GM12878 (cell line): ENCODE data around the gene GMDS. TPM values are rescaled to one million over a fixed set of nuclear protein-coding genes. Genes with fewer than 3 reads are reported as not detected.

Source experiments
- ATAC-seq: fragments of 200-7000 bp; cut with Tn5 transposase; 3 replicates; pipeline ENCODE4 v1.9.1; 2020; ENCODE audit warnings: mild to moderate bottlenecking, moderate library complexity
- BruUV-seq: library from RNA; stranded (reverse); fragments of 400-500 nt; replicated peaks from 2 replicates; lab custom pipeline; 2021; lab: Mats Ljungman, UMichigan
- CTCF ChIA-PET: fragments of 300-600 bp; sonication (Branson Sonifier 250); formaldehyde crosslinking; extraction: SDS; loops from one replicate; lab custom pipeline; 2021; ENCODE audit warnings: inconsistent platforms; lab: Yijun Ruan, JAX
- POLR2A ChIA-PET: fragments of 350-600 bp; formaldehyde crosslinking; extraction: SDS; loops from one replicate; lab custom pipeline; 2021; ENCODE audit warnings: inconsistent platforms; lab: Charles Lee
- RAD21 ChIA-PET: fragments of 300-600 bp; sonication (Branson Sonifier 250); formaldehyde crosslinking; loops from one replicate; lab custom pipeline; 2023; ENCODE audit warnings: antibody characterized with exemption; ENCODE audit not compliant: unreplicated experiment; lab: Charles Lee
- SMC1A ChIA-PET: fragments of 300-600 bp; sonication (Branson Sonifier 250); formaldehyde crosslinking; loops from one replicate; lab custom pipeline; 2023; ENCODE audit not compliant: unreplicated experiment, uncharacterized antibody; lab: Charles Lee
- DNase-seq: peaks from one replicate; pipeline ENCODE4 v3.0.0-alpha.2; 2011; ENCODE audit warnings: low read depth, low spot score
- FAIRE-seq: peaks from 3 replicates; lab custom pipeline; 2011; peaks lifted over from hg19 to GRCh38; lab: Jason Lieb, UNC
- H2AFZ ChIP-seq: 2 replicates; pipeline ENCODE4 v1.6.0; 2011; ENCODE audit warnings: low read depth, low read length, control low read depth; ENCODE audit not compliant: control insufficient read depth
- H3K27ac ChIP-seq: 2 replicates; pipeline ENCODE4 v1.5.1; 2011; ENCODE audit warnings: control low read depth; ENCODE audit not compliant: control insufficient read depth, insufficient read depth
- H3K27me3 ChIP-seq, 2 experiments: replicated peaks in 1 of 2; 2 replicates each; pipeline versions ENCODE4 v1.6.0 to v1.6.1; 2011; ENCODE audit warnings: low read length in 1 of 2; ENCODE audit not compliant: control insufficient read depth in 2 of 2, insufficient read depth in 2 of 2
- H3K36me3 ChIP-seq, 2 experiments: 2 replicates each; pipeline ENCODE4 v1.5.1; 2011; ENCODE audit warnings: low read length in 1 of 2; ENCODE audit not compliant: control insufficient read depth in 2 of 2, insufficient read depth in 2 of 2
- H3K4me1 ChIP-seq: 2 replicates; pipeline ENCODE4 v1.6.1; 2011; ENCODE audit warnings: mild to moderate bottlenecking, low read length, moderate library complexity, mixed read lengths; ENCODE audit not compliant: control insufficient read depth, insufficient read depth
- H3K4me2 ChIP-seq: 2 replicates; pipeline ENCODE4 v1.6.0; 2011; ENCODE audit warnings: control low read depth; ENCODE audit not compliant: control insufficient read depth, insufficient read depth
- H3K4me3 ChIP-seq: fragments of 200-600 bp; sonication (generic); 2 replicates; pipeline ENCODE4 v1.5.1; 2016
- H3K79me2 ChIP-seq: 2 replicates; pipeline ENCODE4 v1.6.0; 2011; ENCODE audit warnings: low read length; ENCODE audit not compliant: control insufficient read depth, insufficient read depth
- H3K9ac ChIP-seq: 2 replicates; pipeline ENCODE4 v1.8.0; 2011; ENCODE audit warnings: low read length, control low read depth, mixed read lengths; ENCODE audit not compliant: control insufficient read depth, insufficient read depth
- H3K9me3 ChIP-seq: replicated peaks from 3 replicates; pipeline ENCODE4 v1.5.1; 2011; ENCODE audit warnings: mild to moderate bottlenecking, low read length; ENCODE audit not compliant: control insufficient read depth, insufficient read depth
- H4K20me1 ChIP-seq: 2 replicates; pipeline ENCODE4 v1.6.0; 2011; ENCODE audit not compliant: control insufficient read depth, insufficient read depth
- ASH2L ChIP-seq: fragments of 300-600, 200-600 bp; sonication (generic); IDR thresholded peaks from 2 replicates; pipeline ENCODE4 v1.6.1; 2017; ENCODE audit warnings: low read depth, mild to moderate bottlenecking, borderline replicate concordance
- ETV6 ChIP-seq, 2 experiments: fragments of 450-650 bp in 1 of 2; IDR thresholded peaks in 1 of 2; conservative IDR thresholded peaks in 1 of 2; 2 replicates each; pipeline ENCODE4 v1.6.1; 2014; ENCODE audit warnings: antibody characterized with exemption in 1 of 2, borderline replicate concordance in 1 of 2, low read depth in 1 of 2, mild to moderate bottlenecking in 1 of 2, moderate library complexity in 1 of 2
- EZH2 ChIP-seq: IDR thresholded peaks from 2 replicates; pipeline ENCODE4 v1.6.1; 2012; ENCODE audit warnings: low read depth, mild to moderate bottlenecking, control low read depth, inconsistent platforms, low read length, borderline replicate concordance; ENCODE audit not compliant: control insufficient read depth
- FOXM1 ChIP-seq: IDR thresholded peaks from 2 replicates; pipeline ENCODE4 v1.6.1; 2012; ENCODE audit warnings: low read depth, mild to moderate bottlenecking, inconsistent platforms, low read length, moderate library complexity
- HDAC6 ChIP-seq: fragments of 200-600 bp; sonication (generic); IDR thresholded peaks from one replicate; pipeline ENCODE4 v1.8.0; 2017; ENCODE audit warnings: antibody characterized with exemption; ENCODE audit not compliant: unreplicated experiment
- KAT2A ChIP-seq: conservative IDR thresholded peaks from 2 replicates; pipeline ENCODE4 v1.6.1; 2011; ENCODE audit warnings: low read depth, low read length; ENCODE audit not compliant: control insufficient read depth
- MTA3 ChIP-seq: IDR thresholded peaks from 2 replicates; pipeline ENCODE4 v1.6.1; 2012; ENCODE audit warnings: low read length, inconsistent platforms, borderline replicate concordance
- POLR2AphosphoS2 ChIP-seq: IDR thresholded peaks from 2 replicates; pipeline ENCODE4 v1.6.1; 2011; ENCODE audit warnings: low read depth, mild to moderate bottlenecking, low read length, improper control_type of control experiment, moderate library complexity
- RELB ChIP-seq: fragments of 450-650 bp; IDR thresholded peaks from 2 replicates; pipeline ENCODE4 v1.6.1; 2017; ENCODE audit warnings: low read depth, mild to moderate bottlenecking, moderate library complexity
- RFX5 ChIP-seq: IDR thresholded peaks from 2 replicates; pipeline ENCODE4 v1.6.1; 2011; ENCODE audit warnings: low read depth, low read length, improper control_type of control experiment
- SUZ12 ChIP-seq: fragments of 200-600 bp; sonication (generic); IDR thresholded peaks from one replicate; pipeline ENCODE4 v1.6.1; 2018; ENCODE audit warnings: antibody characterized with exemption, mild to moderate bottlenecking; ENCODE audit not compliant: unreplicated experiment
- TARDBP ChIP-seq: IDR thresholded peaks from 2 replicates; pipeline ENCODE4 v1.6.1; 2016; ENCODE audit warnings: borderline replicate concordance
- YBX1 ChIP-seq: fragments of 450-650 bp; IDR thresholded peaks from 2 replicates; pipeline ENCODE4 v1.6.1; 2016; ENCODE audit warnings: antibody characterized with exemption
- WGBS: methylation state at CpG from one replicate; pipeline ENCODE4 v1.1.6; 2016; ENCODE audit warnings: low lambda C conversion rate; ENCODE audit not compliant: insufficient replicate concordance, insufficient coverage; ENCODE audit errors: missing lambda C conversion rate; 5-methylcytosine and 5-hydroxymethylcytosine counted together
- in situ Hi-C: fragments of 300-500 bp; cut with MboI; formaldehyde crosslinking; loops from 9 replicates; pipeline ENCODE4 v1.14.3; 2018; ENCODE audit warnings: mixed read lengths
- intact Hi-C: fragments of 100-400 bp; cut with micrococcal nuclease; formaldehyde crosslinking; loops from one replicate; pipeline ENCODE4 v1.14.2; 2022; ENCODE audit not compliant: unreplicated experiment
- polyA plus RNA-seq, 11 experiments: library from polyadenylated mRNA; depleted of rRNA in 4 of 11; unstranded in 6 of 11; stranded (reverse) in 5 of 11; fragments of >200 nt; fragmentation: Nextera tagmentation in 4 of 11; fragmentation: Illumina TruSeq in 1 of 11; extraction: Ambion mirVana in 4 of 11; extraction: Trizol in 1 of 11; gene quantifications; 1 replicate in 1 of 11; 2 replicates in 10 of 11; pipeline versions ENCODE4 v1.2.1 to v1.2.3, GENCODE V29; 2011 to 2016; ENCODE audit warnings: inconsistent platforms in 2 of 11, missing spikeins in 2 of 11, low read depth in 1 of 11
- total RNA-seq, 4 experiments: library from RNA; depleted of rRNA in 3 of 4; stranded (reverse); fragments of >200 nt in 3 of 4; fragmentation: Illumina TruSeq in 1 of 4; extraction: Trizol in 1 of 4; gene quantifications; 2 replicates each; pipeline versions ENCODE4 v1.2.1 to v1.2.3, GENCODE V29; 2013 to 2021
- TF ChIP-seq, protein P1 (sequence below): fragments of 450-650 bp; IDR thresholded peaks from 2 replicates; pipeline ENCODE4 v1.6.1; 2017; ENCODE audit warnings: borderline replicate concordance

The GMDS gene
- total and polyA plus RNA-seq, 10 of the 15 experiments (the other 5 are each of a cell fraction or from before 2014, with no cell fraction given) = 0.61 to 53.8 (median 29.3) TPM

GRCh38 chr6:1605893-1606779 lies 639.3 kb downstream of the GMDS start:
- Histone ChIP-seq H3K4me1 (peaks cover 10% of the 10 kb centered on the region), H3K79me2 (no peaks in the 10 kb centered on the region), H3K36me3 (no peaks in the 10 kb centered on the region), H3K27ac (no peak overlapping the region), H3K9me3 (no peaks in the 10 kb centered on the region), H3K9ac (no peak overlapping the region), H3K27me3 (peaks cover 29 to 49% of the 10 kb centered on the region in 2 experiments), H3K4me2 (peak overlapping the region; percentile 77; the same call in 1 of the 2 replicates), H4K20me1 (0 out of 2 replicates have a peak, but pooled peaks cover 3% of the 10 kb centered on the region), H2AFZ (no peak overlapping the region), H3K4me3 (no peak overlapping the region)
- RAD21 ChIA-PET = interaction anchor here (0.9 to 1.8 kb wide), 4 partner anchors 10 to 1029 kb away, joined by 3 to 6 read pairs (median 4); no protein-coding TSS in a partner anchor
- in situ Hi-C loops (loop anchor here (5.0 kb wide), 1 partner anchor 586 kb away; no protein-coding TSS in a partner anchor), intact Hi-C loops (loop anchor here (2.0 to 10.0 kb wide), 2 partner anchors 169 to 749 kb away; no protein-coding TSS in a partner anchor)
- ATAC-seq (no peak), DNase-seq (no peak), FAIRE-seq (peak; percentile 56)
- POLR2A ChIA-PET = no interaction called here
- SMC1A ChIA-PET = interaction anchor here (0.6 to 2.1 kb wide), 8 partner anchors 10 to 1086 kb away, joined by 3 to 16 read pairs (median 3); no protein-coding TSS in a partner anchor
- CTCF ChIA-PET = interaction anchor here (0.7 to 3.4 kb wide), 12 partner anchors 9 to 748 kb away, joined by 3 to 25 read pairs (median 4); no protein-coding TSS in a partner anchor
- no TSS peak for BruUV-seq
- 8% methylated on average over 26 of the region's 26 CpGs for WGBS
- TF ChIP-seq KAT2A = no peak
- TF ChIP-seq MTA3 = no peak
- peak; percentile 60 for TF ChIP-seq SUZ12
- no peak for TF ChIP-seq HDAC6
- 0 out of 2 replicates have a peak, but pooled peaks have one; percentile 16 for TF ChIP-seq EZH2
- TF ChIP-seq, protein P1, sequence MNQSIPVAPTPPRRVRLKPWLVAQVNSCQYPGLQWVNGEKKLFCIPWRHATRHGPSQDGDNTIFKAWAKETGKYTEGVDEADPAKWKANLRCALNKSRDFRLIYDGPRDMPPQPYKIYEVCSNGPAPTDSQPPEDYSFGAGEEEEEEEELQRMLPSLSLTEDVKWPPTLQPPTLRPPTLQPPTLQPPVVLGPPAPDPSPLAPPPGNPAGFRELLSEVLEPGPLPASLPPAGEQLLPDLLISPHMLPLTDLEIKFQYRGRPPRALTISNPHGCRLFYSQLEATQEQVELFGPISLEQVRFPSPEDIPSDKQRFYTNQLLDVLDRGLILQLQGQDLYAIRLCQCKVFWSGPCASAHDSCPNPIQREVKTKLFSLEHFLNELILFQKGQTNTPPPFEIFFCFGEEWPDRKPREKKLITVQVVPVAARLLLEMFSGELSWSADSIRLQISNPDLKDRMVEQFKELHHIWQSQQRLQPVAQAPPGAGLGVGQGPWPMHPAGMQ = no peak
- no peak for TF ChIP-seq FOXM1
- TF ChIP-seq TARDBP = no peak
- TF ChIP-seq ASH2L = no peak
- TF ChIP-seq RELB = no peak
- TF ChIP-seq YBX1 = no peak
- no peak for TF ChIP-seq ETV6 (conservative IDR thresholded peaks at IDR 0.05 in 1 of 2, IDR thresholded peaks at IDR 0.05 in 1 of 2; ENCODE audit: borderline replicate concordance in 1 of 2, low read depth in 1 of 2)
- TF ChIP-seq RFX5 = no peak
- no peak for TF ChIP-seq POLR2AphosphoS2
